Stimulated activated CD8-positive, alpha-beta memory T cell treated with anti-CD3 and anti-CD28 coated beads, Interleukin-7, amount 100 ng/mL, for 48 hours (primary cell): ENCODE results near the gene RHOG.

Experiments used
- DNase-seq, 2 donors: peaks; one replicate each; pipeline ENCODE4 v3.0.0-alpha.2; 2020; ENCODE audit warnings: low read depth in 1 of 2; ENCODE audit errors: extremely low read depth in 1 of 2

Gene RHOG

DNA sequence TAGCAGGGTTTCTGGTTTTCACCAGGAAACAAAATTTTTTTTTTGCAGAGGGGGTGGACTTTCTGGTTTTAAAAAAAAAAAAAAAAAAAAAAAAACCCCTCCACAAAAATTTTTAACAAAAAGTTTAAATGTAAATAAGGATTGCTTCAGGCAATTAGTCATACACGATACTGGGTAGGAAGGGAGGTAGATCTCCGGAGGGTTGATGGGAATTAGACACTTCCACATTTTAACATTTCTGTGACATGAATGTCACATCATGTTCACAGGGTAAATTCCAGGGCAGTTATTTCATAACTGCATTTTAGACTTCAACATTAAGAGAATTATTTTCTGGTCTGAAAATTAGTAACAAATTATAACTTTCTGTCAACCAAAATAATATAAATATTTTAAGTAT lies 59.3 kb downstream of the RHOG start:
- no peak for DNase-seq
